Measurements from ENCODE around the gene SMARCB1.

DNA sequence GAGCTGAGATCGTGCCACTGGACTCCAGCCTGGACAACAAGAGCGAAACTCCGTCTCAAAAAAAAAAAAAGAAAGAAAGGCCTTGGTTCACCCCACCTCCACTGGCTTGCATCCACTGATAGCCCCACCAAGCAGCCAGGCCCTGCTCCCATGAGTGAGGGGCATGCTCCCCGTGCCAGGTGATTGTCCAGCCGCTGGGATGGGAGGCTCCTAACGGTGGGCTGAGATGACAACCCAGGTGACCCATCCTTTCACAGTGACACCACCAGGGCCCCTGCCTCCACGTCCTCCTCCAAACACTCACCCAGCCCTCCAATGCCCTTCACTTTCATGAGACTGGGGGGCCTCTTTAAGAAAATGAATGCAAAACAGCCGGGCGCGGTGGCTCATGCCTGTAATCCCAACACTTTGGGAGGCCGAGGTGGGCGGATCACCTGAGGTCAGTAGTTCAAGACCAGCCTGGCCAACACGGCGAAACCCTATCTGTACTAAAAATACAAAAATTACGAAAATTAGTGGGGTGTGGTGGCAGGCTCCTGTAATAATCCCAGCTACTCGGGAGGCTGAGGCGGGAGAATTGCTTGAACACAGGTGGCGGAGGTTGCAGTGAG, 60.6 kb downstream of the SMARCB1 start:
- no peak for TF ChIP-seq CTCF (conservative IDR thresholded peaks at IDR 0.05; ENCODE audit: low read depth, low read length)
- no peak for TF ChIP-seq EZH2 (IDR thresholded peaks at IDR 0.05; ENCODE audit: low read length, unreplicated experiment)
- TF ChIP-seq EZH2phosphoT487 (IDR thresholded peaks at IDR 0.05; ENCODE audit: borderline replicate concordance, low read length) = no peak

Measured in PC-3 (cell line).